HG03103 (cell line): Measurements from ENCODE around the gene OR2AT4.
"Not testable (repeated sequence)": the region's sequence is repeated elsewhere in the genome, so short reads cannot be mapped to it uniquely, and the experiment has no call there.

ENCODE experiments used
- ATAC-seq: cut with Tn5 transposase; IDR thresholded peaks from one replicate; pipeline ENCODE4 v1.9.1; 2021; ENCODE audit warnings: low read depth; ENCODE audit not compliant: unreplicated experiment

OR2AT4 gene

DNA sequence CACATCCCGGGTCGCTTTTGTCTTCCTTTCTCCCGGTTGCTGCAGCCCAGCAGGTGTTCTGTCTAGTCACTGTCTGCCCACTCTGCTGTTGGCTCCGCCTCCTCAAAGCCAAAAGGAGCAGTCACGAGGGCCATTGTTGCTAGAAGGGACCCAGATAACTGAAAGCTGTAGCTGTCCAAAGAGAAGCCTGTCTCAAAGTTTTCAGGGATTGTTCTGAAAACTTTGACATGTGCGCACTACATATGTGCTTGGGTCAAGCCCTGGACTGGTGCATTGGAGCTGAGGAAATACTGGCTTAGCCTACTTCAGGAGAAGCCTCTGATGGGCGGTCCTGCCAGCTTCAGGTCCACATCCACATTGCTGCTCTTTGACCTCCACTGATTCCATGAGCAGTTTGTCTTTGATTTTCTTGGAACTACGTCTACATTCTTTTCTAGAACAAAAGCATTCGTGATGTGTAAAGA, 8.8 kb upstream of the OR2AT4 start:
- ATAC-seq = no peak

GRCh38 chr11:75103380-75104026, 6.8 kb upstream of the OR2AT4 start:
- no peak for ATAC-seq

- no peak for ATAC-seq
Measured at GRCh38 chr11:75101424-75102128, 4.9 kb upstream of the OR2AT4 start.

DNA sequence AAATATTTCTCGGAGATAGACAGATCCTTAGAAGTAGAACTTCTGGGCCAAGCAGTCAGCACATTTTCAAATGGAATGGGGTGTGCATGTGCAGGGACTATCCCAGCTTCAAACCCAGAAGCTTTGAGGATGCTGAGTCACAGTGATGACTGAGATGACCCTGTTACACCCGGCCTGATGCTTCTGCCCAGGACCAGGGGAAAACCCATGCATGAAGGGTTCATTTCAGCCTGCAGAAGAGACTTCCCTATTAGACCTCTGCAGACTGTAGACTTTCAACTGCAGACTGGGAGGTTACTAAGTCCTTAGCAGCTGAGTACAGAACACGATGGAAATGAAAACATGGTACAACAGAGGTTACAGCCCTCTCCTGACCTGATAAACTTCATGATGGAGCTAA, 3.6 kb upstream of the OR2AT4 start:
- peak; percentile 84 for ATAC-seq

DNA sequence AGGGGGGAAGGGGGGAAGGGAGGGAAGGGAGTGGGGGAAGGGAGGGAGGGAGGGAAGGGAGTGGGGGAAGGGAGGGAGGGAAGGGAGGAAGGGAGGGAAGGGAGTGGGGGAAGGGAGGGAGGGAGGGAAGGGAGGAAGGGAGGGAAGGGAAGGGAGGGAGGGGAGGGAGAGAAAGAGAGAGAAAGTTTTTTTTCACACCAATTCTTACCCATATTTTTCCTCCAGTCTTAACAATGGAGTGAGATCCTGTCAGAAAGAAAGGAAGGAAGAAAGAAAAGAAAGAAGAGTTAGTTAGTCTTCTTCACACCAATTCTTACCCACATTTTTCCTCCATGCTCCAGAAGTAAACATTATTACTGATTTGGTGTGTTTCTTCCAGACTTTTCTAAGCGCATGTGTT, 3.0 kb upstream of the OR2AT4 start:
- ATAC-seq = no peak

GRCh38 chr11:75098835-75099439, 2.3 kb upstream of the OR2AT4 start:
- not testable (repeated sequence) for ATAC-seq

- not testable (repeated sequence) for ATAC-seq
Measured at GRCh38 chr11:75098181-75098580, 1.5 kb upstream of the OR2AT4 start.

DNA sequence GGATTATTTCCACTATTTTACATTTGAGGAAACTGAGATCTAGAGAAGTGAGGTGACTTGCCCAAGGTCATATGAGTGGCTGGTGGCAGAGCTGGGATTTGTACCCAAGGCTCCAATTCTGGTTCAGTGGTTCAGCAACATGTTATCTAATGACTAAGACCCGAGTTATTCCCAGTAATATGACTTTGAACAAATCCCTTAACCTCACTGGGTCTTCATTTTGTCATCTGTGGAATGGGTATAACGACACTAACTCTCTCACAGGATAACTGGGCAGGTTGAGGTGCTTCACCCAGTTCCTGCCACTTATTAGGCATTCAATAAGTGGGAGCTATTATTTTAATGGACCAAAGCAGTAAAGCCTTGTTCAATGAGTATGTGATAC, 489 bp upstream of the OR2AT4 start:
- no peak for ATAC-seq

DNA sequence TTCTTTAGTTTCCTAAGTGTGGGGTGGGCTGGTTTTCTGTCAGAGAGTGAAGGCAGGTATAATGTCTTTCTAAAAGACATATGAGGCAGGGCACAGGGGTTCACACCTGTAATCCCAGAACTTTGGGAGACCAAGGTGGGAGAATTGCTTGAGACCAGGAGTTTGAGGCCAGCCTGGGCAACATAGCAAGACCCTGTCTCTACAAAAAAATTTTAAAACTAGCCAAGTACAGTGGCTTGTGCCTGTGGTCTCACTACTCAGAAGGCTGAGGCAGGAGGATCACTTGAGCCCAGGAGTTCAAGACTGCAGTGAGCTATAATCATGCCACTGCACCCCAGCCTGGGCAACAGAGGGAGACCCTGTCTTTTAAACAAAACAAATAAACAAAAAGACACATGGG, 2.3 kb downstream of the OR2AT4 start:
- ATAC-seq = not testable (repeated sequence)

DNA sequence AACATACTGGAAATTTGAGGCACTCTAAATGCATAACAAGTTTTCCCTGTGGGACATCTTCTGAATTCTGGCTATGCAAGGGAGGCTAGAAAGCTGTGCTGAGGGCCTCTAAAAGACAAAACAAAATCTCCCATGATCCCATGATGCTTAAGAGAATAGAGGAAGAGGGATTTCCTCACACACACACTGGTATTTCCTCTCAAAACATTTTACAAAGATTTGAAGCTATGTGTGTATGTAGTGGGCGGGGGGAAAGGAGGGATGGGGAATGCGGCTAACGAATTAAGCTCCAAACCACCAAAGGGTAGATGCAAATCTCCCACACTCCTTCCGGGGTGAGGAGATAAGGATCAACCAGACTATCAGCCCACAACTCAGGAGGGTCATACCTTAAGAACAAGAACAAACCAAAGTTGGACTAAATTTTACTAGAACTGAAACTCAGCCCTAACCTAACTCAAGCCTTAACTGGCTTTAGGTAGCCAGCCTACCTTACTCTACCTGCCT, 6.0 kb downstream of the OR2AT4 start:
- no peak for ATAC-seq

- no peak for ATAC-seq
Measured at GRCh38 chr11:75087319-75088305, 9.1 kb downstream of the OR2AT4 start.

- no peak for ATAC-seq
Measured at GRCh38 chr11:75084883-75085282, 11.8 kb downstream of the OR2AT4 start.

GRCh38 chr11:75083217-75083605, 13.5 kb downstream of the OR2AT4 start:
- ATAC-seq = no peak

DNA sequence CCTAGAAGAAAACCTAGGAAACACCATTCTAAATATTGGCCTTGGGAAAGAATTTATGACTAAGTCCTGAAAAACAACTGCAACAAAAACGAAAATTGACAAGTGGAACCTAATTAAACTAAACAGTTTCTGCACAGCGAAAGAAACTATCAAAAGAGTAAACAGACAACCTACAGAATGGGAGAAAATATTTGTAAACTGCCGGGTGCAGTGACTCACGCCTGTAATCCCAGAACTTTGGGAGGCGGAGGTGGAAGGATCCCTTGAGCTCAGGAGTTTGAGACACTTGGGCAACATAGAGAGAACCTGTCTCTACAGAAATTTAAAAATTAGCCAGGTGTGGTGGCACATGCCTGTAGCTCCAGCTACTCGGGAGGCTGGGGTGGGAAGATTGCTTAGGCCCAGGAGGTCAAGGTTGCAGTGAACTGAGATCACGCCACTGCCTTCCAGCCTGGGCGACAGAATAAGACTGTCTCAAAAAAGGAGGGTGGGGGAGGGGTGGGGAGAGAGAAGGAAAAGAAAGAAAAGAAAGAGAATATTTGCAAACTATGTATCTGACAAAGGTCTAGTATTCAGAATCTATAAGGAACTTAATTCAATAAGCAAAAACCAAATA, 14.0 kb downstream of the OR2AT4 start:
- ATAC-seq = no peak

GRCh38 chr11:75079546-75079945, 17.1 kb downstream of the OR2AT4 start:
- no peak for ATAC-seq

- no peak for ATAC-seq
Measured at GRCh38 chr11:75078233-75078632, 18.4 kb downstream of the OR2AT4 start.

DNA sequence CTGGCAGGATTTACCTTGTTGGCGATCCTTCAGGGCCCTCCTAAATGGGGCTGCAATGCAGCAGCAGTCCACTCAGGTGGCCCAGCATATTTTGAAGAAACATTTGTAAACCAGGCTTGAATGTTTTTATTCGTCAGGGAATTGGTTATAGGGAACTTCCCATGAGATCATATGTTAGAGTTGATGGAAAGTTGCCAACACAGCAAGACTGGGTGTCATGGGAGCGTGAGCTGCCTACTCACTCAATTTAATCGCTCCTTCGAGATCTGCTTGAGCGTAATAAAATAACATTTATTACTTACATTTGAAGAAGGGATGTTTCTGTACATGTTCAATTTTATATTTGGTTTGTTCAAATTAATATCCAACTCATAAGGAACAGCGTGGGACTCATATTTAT, 19.4 kb downstream of the OR2AT4 start:
- no peak for ATAC-seq

DNA sequence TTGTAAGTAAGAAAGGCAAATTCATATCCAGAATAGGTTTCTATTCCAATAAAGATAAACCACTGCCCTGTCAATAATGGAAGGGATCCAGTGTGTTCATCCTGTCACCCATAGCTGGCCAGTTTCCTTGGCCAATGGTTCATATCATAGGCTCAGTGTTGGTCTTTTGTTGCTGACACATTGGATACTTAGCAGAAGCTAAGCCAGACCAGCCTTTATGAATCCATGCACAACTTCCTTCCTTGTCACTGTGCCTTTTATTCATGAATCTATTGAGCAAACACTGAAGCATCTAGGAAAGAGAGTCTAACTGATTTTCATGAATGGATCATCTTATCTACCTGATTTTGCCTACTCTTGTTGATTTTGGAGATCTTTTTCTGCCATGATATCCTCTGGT, 20.0 kb downstream of the OR2AT4 start:
- ATAC-seq = no peak

- ATAC-seq = no peak
Measured at GRCh38 chr11:75073459-75074190, 23.1 kb downstream of the OR2AT4 start.
